ENCODE data around the gene ZC3HAV1. TPM values are rescaled to one million over a fixed set of nuclear protein-coding genes. Genes with fewer than 3 reads are reported as not detected.

ZC3HAV1 gene
- total RNA-seq, 2 donors from 2014 or later: 67.6 to 76.0 TPM

DNA sequence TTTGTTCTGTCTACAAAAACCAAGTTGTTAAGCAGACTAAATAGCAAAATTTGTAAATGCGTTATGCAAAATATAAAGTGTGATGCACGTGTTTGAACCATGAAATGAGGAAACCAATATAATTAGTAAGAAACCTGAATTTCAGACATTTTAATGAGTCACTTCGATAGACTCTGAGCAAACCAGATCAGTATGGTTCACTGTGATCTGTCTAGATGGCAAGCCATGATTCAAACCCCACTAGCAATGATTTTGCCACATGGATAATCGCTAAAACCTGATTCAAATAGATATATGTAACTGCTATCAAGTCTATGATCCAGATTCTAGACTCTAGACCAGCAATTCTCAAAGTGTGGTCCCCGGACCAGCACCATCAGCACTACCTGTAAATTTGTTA lies 24.8 kb downstream of the ZC3HAV1 start:
- no peak overlapping the region for H3K27ac ChIP-seq (ENCODE audit: low read depth, low read length)
- Mint-ChIP-seq H3K4me3 (no peak overlapping the region), H3K9me3 (peaks cover 13% of the 10 kb centered on the region), H3K27ac (no peak overlapping the region), H3K36me3 (ENCODE audit: low read depth) (peaks cover 90% of the 10 kb centered on the region), H3K4me1 (peaks cover 4% of the 10 kb centered on the region), H3K27me3 (ENCODE audit: insufficient read depth) (no peaks in the 10 kb centered on the region)
- H3K9ac ChIP-seq (ENCODE audit: extremely low read depth, low read length, poor library complexity, severe bottlenecking): no peak overlapping the region
- TF ChIP-seq, protein P1, sequence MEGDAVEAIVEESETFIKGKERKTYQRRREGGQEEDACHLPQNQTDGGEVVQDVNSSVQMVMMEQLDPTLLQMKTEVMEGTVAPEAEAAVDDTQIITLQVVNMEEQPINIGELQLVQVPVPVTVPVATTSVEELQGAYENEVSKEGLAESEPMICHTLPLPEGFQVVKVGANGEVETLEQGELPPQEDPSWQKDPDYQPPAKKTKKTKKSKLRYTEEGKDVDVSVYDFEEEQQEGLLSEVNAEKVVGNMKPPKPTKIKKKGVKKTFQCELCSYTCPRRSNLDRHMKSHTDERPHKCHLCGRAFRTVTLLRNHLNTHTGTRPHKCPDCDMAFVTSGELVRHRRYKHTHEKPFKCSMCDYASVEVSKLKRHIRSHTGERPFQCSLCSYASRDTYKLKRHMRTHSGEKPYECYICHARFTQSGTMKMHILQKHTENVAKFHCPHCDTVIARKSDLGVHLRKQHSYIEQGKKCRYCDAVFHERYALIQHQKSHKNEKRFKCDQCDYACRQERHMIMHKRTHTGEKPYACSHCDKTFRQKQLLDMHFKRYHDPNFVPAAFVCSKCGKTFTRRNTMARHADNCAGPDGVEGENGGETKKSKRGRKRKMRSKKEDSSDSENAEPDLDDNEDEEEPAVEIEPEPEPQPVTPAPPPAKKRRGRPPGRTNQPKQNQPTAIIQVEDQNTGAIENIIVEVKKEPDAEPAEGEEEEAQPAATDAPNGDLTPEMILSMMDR (conservative IDR thresholded peaks at IDR 0.05): no peak
- 95 to 96% methylated on average over 5 of the region's 5 CpGs for WGBS, 2 experiments (ENCODE audit: insufficient coverage in 1 of 2, insufficient read length in 1 of 2)
- H3K4me1 ChIP-seq (ENCODE audit: control insufficient read depth, insufficient read depth, low read length): no peaks in the 10 kb centered on the region
- no peak for DNase-seq
- no peak overlapping the region for H3K4me3 ChIP-seq (ENCODE audit: low read length)
- H3K27me3 ChIP-seq (ENCODE audit: control insufficient read depth, insufficient read depth, low read length, poor library complexity, severe bottlenecking): no peaks in the 10 kb centered on the region
- peaks cover 96% of the 10 kb centered on the region for H3K36me3 ChIP-seq (ENCODE audit: control insufficient read depth, insufficient read depth, low read length)
- H3K9me3 ChIP-seq (ENCODE audit: control insufficient read depth, low read length): peaks cover 34% of the 10 kb centered on the region

DNA sequence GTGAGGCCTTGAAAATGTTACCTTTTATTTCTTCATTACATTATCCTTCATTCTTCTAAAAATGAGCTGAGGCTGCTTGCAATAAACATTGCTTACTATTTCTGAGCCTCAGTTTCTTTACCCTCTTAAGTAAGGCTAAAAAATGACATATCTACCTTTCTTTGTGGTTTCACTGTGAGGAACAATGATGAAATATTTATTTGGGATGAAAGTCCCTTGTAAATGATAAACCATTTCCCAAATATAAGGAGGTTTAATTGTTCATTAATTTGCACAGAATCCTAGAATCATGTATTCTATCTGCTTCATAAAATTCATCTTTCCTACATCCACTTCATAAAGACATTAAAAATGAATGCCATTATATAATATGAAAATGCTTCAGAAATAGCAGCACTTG lies 27.9 kb downstream of the ZC3HAV1 start:
- Mint-ChIP-seq H3K9me3 (no peaks in the 10 kb centered on the region), H3K27ac (no peak overlapping the region), H3K36me3 (ENCODE audit: low read depth) (peaks cover 90% of the 10 kb centered on the region), H3K4me3 (no peak overlapping the region), H3K4me1 (peaks cover 10% of the 10 kb centered on the region), H3K27me3 (ENCODE audit: insufficient read depth) (no peaks in the 10 kb centered on the region)
- TF ChIP-seq, protein P1 (conservative IDR thresholded peaks at IDR 0.05): no peak
- peaks cover 3% of the 10 kb centered on the region for H3K9me3 ChIP-seq (ENCODE audit: control insufficient read depth, low read length)
- no peak overlapping the region for H3K9ac ChIP-seq (ENCODE audit: extremely low read depth, low read length, poor library complexity, severe bottlenecking)
- DNase-seq: no peak
- H3K36me3 ChIP-seq (ENCODE audit: control insufficient read depth, insufficient read depth, low read length): peaks cover 97% of the 10 kb centered on the region
- H3K27ac ChIP-seq (ENCODE audit: low read depth, low read length): no peak overlapping the region
- no peaks in the 10 kb centered on the region for H3K27me3 ChIP-seq (ENCODE audit: control insufficient read depth, insufficient read depth, low read length, poor library complexity, severe bottlenecking)
- H3K4me3 ChIP-seq (ENCODE audit: low read length): no peak overlapping the region
- H3K4me1 ChIP-seq (ENCODE audit: control insufficient read depth, insufficient read depth, low read length): no peaks in the 10 kb centered on the region

DNA sequence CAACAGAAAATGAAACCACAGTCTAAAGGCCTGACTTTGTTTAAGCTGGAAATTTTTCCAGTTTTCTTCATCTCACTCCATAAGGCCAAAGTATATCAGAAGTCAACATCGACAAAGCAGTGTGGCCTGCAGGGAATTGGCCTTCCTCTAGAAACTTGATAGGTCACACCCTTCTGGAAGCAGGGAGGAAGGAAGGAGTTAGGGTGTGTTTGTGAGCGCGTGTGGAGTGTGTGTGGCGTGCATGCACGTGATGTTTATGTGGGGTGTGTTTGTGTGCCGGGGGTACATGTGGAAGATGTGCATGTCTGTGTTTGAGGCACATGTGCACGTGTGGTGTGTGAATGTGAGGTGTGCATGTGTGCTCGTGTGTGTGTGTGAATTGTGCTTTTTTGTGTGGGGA lies 28.6 kb downstream of the ZC3HAV1 start:
- Mint-ChIP-seq H3K9me3 (no peaks in the 10 kb centered on the region), H3K27me3 (ENCODE audit: insufficient read depth) (no peaks in the 10 kb centered on the region), H3K27ac (no peak overlapping the region), H3K4me3 (no peak overlapping the region), H3K4me1 (peaks cover 16% of the 10 kb centered on the region), H3K36me3 (ENCODE audit: low read depth) (peaks cover 90% of the 10 kb centered on the region)
- Histone ChIP-seq H3K27me3 (ENCODE audit: control insufficient read depth, insufficient read depth, low read length, poor library complexity, severe bottlenecking) (no peaks in the 10 kb centered on the region), H3K9ac (ENCODE audit: extremely low read depth, low read length, poor library complexity, severe bottlenecking) (no peak overlapping the region), H3K4me1 (ENCODE audit: control insufficient read depth, insufficient read depth, low read length) (peaks cover 3% of the 10 kb centered on the region), H3K27ac (ENCODE audit: low read depth, low read length) (no peak overlapping the region), H3K36me3 (ENCODE audit: control insufficient read depth, insufficient read depth, low read length) (peaks cover 96% of the 10 kb centered on the region), H3K4me3 (ENCODE audit: low read length) (no peak overlapping the region), H3K9me3 (ENCODE audit: control insufficient read depth, low read length) (no peaks in the 10 kb centered on the region)
- TF ChIP-seq, protein P1 (conservative IDR thresholded peaks at IDR 0.05): no peak
- 95 to 100% methylated on average over 1 to 8 of the region's 8 CpGs for WGBS, 2 experiments (ENCODE audit: insufficient coverage in 1 of 2, insufficient read length in 1 of 2)
- DNase-seq: no peak
